ENCODE measurements around the gene GJA3. TPM values are rescaled to one million over a fixed set of nuclear protein-coding genes. Genes with fewer than 3 reads are reported as not detected.
A peak's percentile ranks its signal among the peaks of the same experiment; 100 is the strongest.

GJA3 gene
- total RNA-seq, 2 donors from 2014 or later, result 0.59 to 5.2 TPM

DNA sequence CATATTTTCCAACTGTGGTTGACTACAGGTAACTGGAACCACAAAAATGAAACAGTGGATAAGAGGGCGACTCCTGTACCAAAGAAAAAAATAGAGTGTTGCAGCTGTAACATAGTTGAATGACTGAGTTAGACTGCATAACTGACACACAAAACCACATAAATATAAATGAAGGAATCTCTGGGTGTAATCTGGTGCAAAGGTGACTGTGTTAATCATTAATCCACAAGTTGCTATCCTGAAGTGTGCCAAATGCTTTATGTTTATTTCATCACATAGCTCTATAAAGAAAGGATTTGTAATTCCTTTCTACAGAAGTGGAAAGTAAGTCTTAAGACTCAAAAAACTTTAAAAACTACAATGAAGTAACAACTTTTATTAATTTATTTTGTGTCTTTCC, 37.9 kb upstream of the GJA3 start:
- intact Hi-C loops (cut with DNase I), result loop anchor here (10.0 kb wide), 1 partner anchor 286 kb away; no protein-coding TSS in a partner anchor
- H3K27me3 ChIP-seq (replicated peaks; ENCODE audit: insufficient read depth), result no peaks in the 10 kb centered on the region
- TF ChIP-seq POLR2AphosphoS5 (IDR thresholded peaks at IDR 0.05) (no peak), POLR2A (IDR thresholded peaks at IDR 0.05) (no peak)
- TF ChIP-seq, protein P1, sequence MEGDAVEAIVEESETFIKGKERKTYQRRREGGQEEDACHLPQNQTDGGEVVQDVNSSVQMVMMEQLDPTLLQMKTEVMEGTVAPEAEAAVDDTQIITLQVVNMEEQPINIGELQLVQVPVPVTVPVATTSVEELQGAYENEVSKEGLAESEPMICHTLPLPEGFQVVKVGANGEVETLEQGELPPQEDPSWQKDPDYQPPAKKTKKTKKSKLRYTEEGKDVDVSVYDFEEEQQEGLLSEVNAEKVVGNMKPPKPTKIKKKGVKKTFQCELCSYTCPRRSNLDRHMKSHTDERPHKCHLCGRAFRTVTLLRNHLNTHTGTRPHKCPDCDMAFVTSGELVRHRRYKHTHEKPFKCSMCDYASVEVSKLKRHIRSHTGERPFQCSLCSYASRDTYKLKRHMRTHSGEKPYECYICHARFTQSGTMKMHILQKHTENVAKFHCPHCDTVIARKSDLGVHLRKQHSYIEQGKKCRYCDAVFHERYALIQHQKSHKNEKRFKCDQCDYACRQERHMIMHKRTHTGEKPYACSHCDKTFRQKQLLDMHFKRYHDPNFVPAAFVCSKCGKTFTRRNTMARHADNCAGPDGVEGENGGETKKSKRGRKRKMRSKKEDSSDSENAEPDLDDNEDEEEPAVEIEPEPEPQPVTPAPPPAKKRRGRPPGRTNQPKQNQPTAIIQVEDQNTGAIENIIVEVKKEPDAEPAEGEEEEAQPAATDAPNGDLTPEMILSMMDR (IDR thresholded peaks at IDR 0.05), result no peak

GRCh38 chr13:20197361-20197834, 36.5 kb upstream of the GJA3 start:
- no peak overlapping the region for H3K4me3 ChIP-seq
- H3K36me3 ChIP-seq, result no peaks in the 10 kb centered on the region
- H3K4me1 ChIP-seq (replicated peaks), result peaks cover 4% of the 10 kb centered on the region
- no peaks in the 10 kb centered on the region for H3K9me3 ChIP-seq
- DNase-seq (ENCODE audit: low spot score), result no peak
- intact Hi-C loops (cut with DNase I), result loop anchor here (10.0 kb wide), 1 partner anchor 287 kb away; no protein-coding TSS in a partner anchor
- no peak overlapping the region for H3K27ac ChIP-seq
- WGBS, result 11% methylated on average over 5 of the region's 5 CpGs
- TF ChIP-seq, protein P1 (IDR thresholded peaks at IDR 0.05), result peak; percentile 19 to 53 (median 40)
- no peak for TF ChIP-seq POLR2A (IDR thresholded peaks at IDR 0.05)
- H3K27me3 ChIP-seq (replicated peaks; ENCODE audit: insufficient read depth), result no peaks in the 10 kb centered on the region

More for the DNA sequence above, 37.9 kb upstream of the GJA3 start:
- no peak for DNase-seq (ENCODE audit: low spot score)
- Histone ChIP-seq H3K4me3 (no peak overlapping the region), H3K36me3 (no peaks in the 10 kb centered on the region), H3K4me1 (replicated peaks) (no peaks in the 10 kb centered on the region), H3K9me3 (peaks cover 2% of the 10 kb centered on the region), H3K27ac (no peak overlapping the region)
- 81% methylated on average over 1 of the region's 1 CpG for WGBS

DNA sequence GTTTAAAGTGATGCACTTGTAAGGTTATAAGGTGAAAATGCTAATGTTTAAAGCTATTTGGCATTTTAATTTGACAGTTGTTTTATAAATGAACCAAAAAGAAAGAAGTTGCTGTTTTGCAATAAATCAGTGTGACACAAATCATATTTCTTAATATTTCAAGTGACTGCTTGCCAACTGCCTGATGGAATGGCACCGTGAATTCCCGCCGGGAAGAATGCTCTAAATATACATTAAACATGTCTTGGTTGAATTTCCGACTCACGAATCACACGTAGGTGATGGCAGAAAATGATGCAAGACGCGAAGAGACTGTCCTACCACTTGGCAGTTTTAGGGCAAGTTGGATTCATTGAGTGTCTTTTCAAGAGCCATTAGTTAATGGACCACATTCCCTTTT, 34.9 kb upstream of the GJA3 start:
- intact Hi-C loops (cut with DNase I), result loop anchor here (10.0 kb wide), 1 partner anchor 289 kb away; no protein-coding TSS in a partner anchor
- peaks cover 5% of the 10 kb centered on the region for H3K4me1 ChIP-seq (replicated peaks)
- H3K4me3 ChIP-seq, result no peak overlapping the region
- no peaks in the 10 kb centered on the region for H3K9me3 ChIP-seq
- WGBS, result 78% methylated on average over 8 of the region's 8 CpGs
- H3K27me3 ChIP-seq (replicated peaks; ENCODE audit: insufficient read depth), result no peaks in the 10 kb centered on the region
- H3K36me3 ChIP-seq, result no peaks in the 10 kb centered on the region
- no peak overlapping the region for H3K27ac ChIP-seq
- TF ChIP-seq, protein P1 (IDR thresholded peaks at IDR 0.05), result no peak
- TF ChIP-seq POLR2A (IDR thresholded peaks at IDR 0.05), result no peak
- no peak for TF ChIP-seq POLR2AphosphoS5 (IDR thresholded peaks at IDR 0.05)
- DNase-seq (ENCODE audit: low spot score), result no peak

- intact Hi-C loops (cut with DNase I), result loop anchor here (10.0 kb wide), 1 partner anchor 291 kb away; no protein-coding TSS in a partner anchor
- TF ChIP-seq, protein P1 (IDR thresholded peaks at IDR 0.05), result no peak
- no peak for TF ChIP-seq POLR2AphosphoS5 (IDR thresholded peaks at IDR 0.05)
- TF ChIP-seq POLR2A (IDR thresholded peaks at IDR 0.05), result no peak
- Histone ChIP-seq H3K9me3 (no peaks in the 10 kb centered on the region), H3K4me3 (no peak overlapping the region), H3K36me3 (no peaks in the 10 kb centered on the region), H3K27me3 (replicated peaks; ENCODE audit: insufficient read depth) (no peaks in the 10 kb centered on the region), H3K27ac (no peak overlapping the region), H3K4me1 (replicated peaks) (peaks cover 5% of the 10 kb centered on the region)
- 37% methylated on average over 27 of the region's 27 CpGs for WGBS
- DNase-seq (ENCODE audit: low spot score), result no peak
Observed at GRCh38 chr13:20193907-20194631, 33.2 kb upstream of the GJA3 start.
